ENCODE data around the gene TSHZ1. TPM values are rescaled to one million over a fixed set of nuclear protein-coding genes. Genes with fewer than 3 reads are reported as not detected.

The TSHZ1 gene
- total RNA-seq, 2 donors from 2014 or later: 14.5 to 19.4 TPM

DNA sequence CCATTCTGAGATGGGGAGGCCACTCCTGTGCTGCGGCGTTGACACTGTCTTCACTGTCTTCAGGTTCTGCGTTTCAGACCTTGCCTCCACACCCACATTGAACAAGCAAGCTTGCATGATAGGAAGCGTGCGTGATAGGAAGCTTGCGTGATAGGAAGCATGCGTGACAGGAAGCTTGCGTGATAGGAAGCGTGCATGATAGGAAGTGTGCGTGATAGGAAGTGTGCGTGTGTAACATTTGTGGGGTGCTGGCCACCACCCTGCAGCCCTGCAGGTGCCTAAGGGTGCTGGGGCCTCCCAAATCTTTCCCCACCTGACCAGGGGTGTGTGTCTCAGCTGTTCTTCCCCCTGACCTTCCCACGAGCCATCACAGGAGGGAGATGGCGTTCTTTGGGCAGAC lies 25.3 kb downstream of the TSHZ1 start:
- H3K4me3 ChIP-seq: no peak overlapping the region
- DNase-seq (ENCODE audit: low spot score): no peak
- H3K4me1 ChIP-seq: peaks cover 0 to 10% of the 10 kb centered on the region in 2 donors
- no peaks in the 10 kb centered on the region for H3K27me3 ChIP-seq
- TF ChIP-seq, protein P1, sequence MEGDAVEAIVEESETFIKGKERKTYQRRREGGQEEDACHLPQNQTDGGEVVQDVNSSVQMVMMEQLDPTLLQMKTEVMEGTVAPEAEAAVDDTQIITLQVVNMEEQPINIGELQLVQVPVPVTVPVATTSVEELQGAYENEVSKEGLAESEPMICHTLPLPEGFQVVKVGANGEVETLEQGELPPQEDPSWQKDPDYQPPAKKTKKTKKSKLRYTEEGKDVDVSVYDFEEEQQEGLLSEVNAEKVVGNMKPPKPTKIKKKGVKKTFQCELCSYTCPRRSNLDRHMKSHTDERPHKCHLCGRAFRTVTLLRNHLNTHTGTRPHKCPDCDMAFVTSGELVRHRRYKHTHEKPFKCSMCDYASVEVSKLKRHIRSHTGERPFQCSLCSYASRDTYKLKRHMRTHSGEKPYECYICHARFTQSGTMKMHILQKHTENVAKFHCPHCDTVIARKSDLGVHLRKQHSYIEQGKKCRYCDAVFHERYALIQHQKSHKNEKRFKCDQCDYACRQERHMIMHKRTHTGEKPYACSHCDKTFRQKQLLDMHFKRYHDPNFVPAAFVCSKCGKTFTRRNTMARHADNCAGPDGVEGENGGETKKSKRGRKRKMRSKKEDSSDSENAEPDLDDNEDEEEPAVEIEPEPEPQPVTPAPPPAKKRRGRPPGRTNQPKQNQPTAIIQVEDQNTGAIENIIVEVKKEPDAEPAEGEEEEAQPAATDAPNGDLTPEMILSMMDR (IDR thresholded peaks at IDR 0.05): no peak
- H3K9me3 ChIP-seq: no peaks in the 10 kb centered on the region
- H3K36me3 ChIP-seq: no peaks in the 10 kb centered on the region
- H3K27ac ChIP-seq: no peak overlapping the region

DNA sequence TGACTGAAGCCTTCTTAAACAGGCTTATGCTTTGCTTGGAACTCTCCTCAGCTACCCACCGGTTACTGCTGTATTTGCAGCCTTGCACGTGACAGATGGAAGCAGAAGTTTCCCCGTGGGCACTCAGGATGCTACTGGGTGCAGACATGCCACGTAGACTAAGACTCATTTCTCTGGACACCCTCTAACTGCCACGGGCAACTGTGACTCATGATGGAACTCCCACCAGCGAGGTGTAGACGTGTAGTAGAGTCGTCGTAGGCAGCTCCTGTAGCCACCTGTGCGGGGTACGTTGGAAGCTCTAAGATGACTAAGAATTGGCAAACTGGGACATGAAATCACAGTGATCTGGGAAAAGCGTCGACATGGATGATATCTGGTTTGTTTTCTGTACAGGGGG lies 27.5 kb downstream of the TSHZ1 start:
- no peak overlapping the region for H3K4me3 ChIP-seq
- no peak for DNase-seq (ENCODE audit: low spot score)
- H3K27me3 ChIP-seq: no peaks in the 10 kb centered on the region

DNA sequence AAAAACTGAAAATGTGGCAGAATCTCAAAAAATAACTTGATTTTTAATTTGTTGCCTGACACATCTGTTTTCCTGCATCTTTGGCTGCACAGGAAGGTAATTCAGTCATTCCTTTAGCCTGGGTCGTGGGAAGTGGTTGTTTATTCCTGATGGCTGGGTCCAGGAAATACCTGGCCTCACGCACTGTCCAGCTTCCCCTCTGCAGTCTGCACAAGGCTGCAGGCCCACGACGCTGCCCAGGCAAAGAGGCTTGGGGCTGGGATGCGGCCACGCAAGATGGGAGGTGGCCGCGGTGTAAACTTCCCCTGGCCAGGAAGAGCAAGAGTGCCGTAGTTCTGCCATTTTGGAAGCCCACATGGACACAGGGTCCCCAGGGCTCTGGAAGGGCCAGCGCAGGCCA lies 28.2 kb downstream of the TSHZ1 start:
- H3K27ac ChIP-seq: no peak overlapping the region
- DNase-seq (ENCODE audit: low spot score): no peak
- no peaks in the 10 kb centered on the region for H3K9me3 ChIP-seq
- TF ChIP-seq, protein P1 (IDR thresholded peaks at IDR 0.05): no peak
- H3K4me3 ChIP-seq: no peak overlapping the region
- no peaks in the 10 kb centered on the region for H3K27me3 ChIP-seq
- no peaks in the 10 kb centered on the region for H3K36me3 ChIP-seq
- H3K4me1 ChIP-seq: no peaks in the 10 kb centered on the region

More for the DNA sequence above, 27.5 kb downstream of the TSHZ1 start:
- TF ChIP-seq, protein P1 (IDR thresholded peaks at IDR 0.05): no peak
- Histone ChIP-seq H3K9me3 (no peaks in the 10 kb centered on the region), H3K4me1 (no peaks in the 10 kb centered on the region), H3K27ac (no peak overlapping the region), H3K36me3 (no peaks in the 10 kb centered on the region)

DNA sequence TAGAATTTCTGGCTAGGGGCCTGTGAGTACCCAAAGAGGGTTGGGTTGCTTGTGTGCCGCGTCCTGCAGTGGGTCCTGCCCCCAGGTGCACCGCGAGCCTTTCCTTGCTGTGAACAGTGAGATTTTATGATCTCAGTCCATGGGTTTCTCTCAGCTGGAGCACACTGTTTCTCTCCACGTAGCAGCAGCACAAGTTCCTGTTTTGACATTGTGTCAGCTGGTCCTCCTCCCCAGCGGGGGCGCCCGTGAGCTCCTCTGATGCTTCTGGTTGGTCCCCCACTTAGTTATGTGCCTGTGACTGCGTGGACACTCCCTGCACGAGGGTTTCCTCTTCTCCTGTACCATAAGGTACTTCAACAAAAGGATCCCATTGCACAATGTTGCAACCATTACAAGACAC lies 29.8 kb downstream of the TSHZ1 start:
- Histone ChIP-seq H3K27ac (no peak overlapping the region), H3K36me3 (no peaks in the 10 kb centered on the region), H3K9me3 (no peaks in the 10 kb centered on the region), H3K27me3 (no peaks in the 10 kb centered on the region), H3K4me1 (peaks cover 0 to 3% of the 10 kb centered on the region in 2 donors), H3K4me3 (no peak overlapping the region)
- DNase-seq (ENCODE audit: low spot score): no peak
- TF ChIP-seq, protein P1 (IDR thresholded peaks at IDR 0.05): no peak

DNA sequence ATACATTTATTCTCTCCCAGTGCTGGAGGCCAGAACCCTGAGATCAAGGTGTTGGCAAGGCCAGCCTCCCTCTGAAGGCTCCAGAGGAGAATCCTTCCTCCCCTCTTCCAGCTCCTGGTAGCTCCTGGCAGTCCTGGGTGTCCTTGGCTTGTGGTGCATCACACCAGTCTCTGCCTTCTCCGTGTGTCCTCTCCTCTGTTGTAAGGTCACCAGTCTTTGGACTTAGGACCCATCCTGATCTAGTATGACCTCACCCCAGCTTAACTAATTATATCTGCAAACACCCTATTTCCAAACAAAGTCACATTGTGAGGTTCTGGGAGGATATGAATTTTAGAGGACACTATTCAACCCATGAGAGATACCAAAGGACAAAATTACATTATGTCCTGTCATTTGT lies 31.1 kb downstream of the TSHZ1 start:
- Histone ChIP-seq H3K36me3 (no peaks in the 10 kb centered on the region), H3K27me3 (no peaks in the 10 kb centered on the region), H3K4me3 (no peak overlapping the region), H3K9me3 (no peaks in the 10 kb centered on the region), H3K4me1 (peaks cover 0 to 13% of the 10 kb centered on the region in 2 donors), H3K27ac (no peak overlapping the region)
- TF ChIP-seq, protein P1 (IDR thresholded peaks at IDR 0.05): no peak
- no peak for DNase-seq (ENCODE audit: low spot score)

Data from right atrium auricular region (tissue), 2 donors.